H9 (cell line): ENCODE measurements around the gene TECPR2. TPM values are rescaled to one million over a fixed set of nuclear protein-coding genes. Genes with fewer than 3 reads are reported as not detected.

Experiments
- DNase-seq: peaks from one replicate; pipeline ENCODE4 v3.0.0-alpha.2; 2017
- H2AFZ ChIP-seq: one replicate; pipeline ENCODE4 v1.6.1; 2013; ENCODE audit warnings: mild to moderate bottlenecking, low read length, control low read depth, moderate library complexity
- H2AK5ac ChIP-seq: 2 replicates; pipeline ENCODE4 v1.6.1; 2013; ENCODE audit warnings: low read length, control low read depth, mixed read lengths; ENCODE audit not compliant: insufficient read length
- H2BK120ac ChIP-seq: one replicate; pipeline ENCODE4 v1.6.1; 2013; ENCODE audit warnings: low read depth, mild to moderate bottlenecking, low read length, control low read depth, inconsistent platforms; ENCODE audit not compliant: poor library complexity, severe bottlenecking
- H2BK12ac ChIP-seq: 2 replicates; pipeline ENCODE4 v1.6.1; 2013; ENCODE audit warnings: low read length, control low read depth, mixed read lengths, low read depth; ENCODE audit not compliant: insufficient read length
- H2BK15ac ChIP-seq: 2 replicates; pipeline ENCODE4 v1.6.1; 2013; ENCODE audit warnings: low read depth, low read length, control low read depth
- H2BK20ac ChIP-seq: one replicate; pipeline ENCODE4 v1.6.1; 2013; ENCODE audit warnings: low read depth, mild to moderate bottlenecking, low read length, control low read depth, inconsistent platforms; ENCODE audit not compliant: poor library complexity, severe bottlenecking
- H2BK5ac ChIP-seq: 2 replicates; pipeline ENCODE4 v1.6.1; 2013; ENCODE audit warnings: low read length, control low read depth, mixed read lengths; ENCODE audit not compliant: insufficient read length
- H3K14ac ChIP-seq: 2 replicates; pipeline ENCODE4 v1.6.1; 2013; ENCODE audit warnings: low read length, control low read depth; ENCODE audit not compliant: insufficient read depth
- H3K18ac ChIP-seq: 2 replicates; pipeline ENCODE4 v1.6.1; 2013; ENCODE audit warnings: low read depth, mild to moderate bottlenecking, mixed read lengths, low read length, control low read depth; ENCODE audit not compliant: insufficient read length
- H3K23ac ChIP-seq: 2 replicates; pipeline ENCODE4 v1.6.1; 2013; ENCODE audit warnings: low read length, control low read depth, mixed read lengths, low read depth; ENCODE audit not compliant: insufficient read length
- H3K23me2 ChIP-seq: 2 replicates; pipeline ENCODE4 v1.6.1; 2013; ENCODE audit warnings: low read depth, mild to moderate bottlenecking, mixed read lengths, low read length, control low read depth; ENCODE audit not compliant: insufficient read length, poor library complexity, severe bottlenecking
- H3K27ac ChIP-seq: 2 replicates; pipeline ENCODE4 v1.5.1; 2013; ENCODE audit warnings: low read length, control low read depth, mixed read lengths, low read depth; ENCODE audit not compliant: insufficient read length
- H3K27me3 ChIP-seq: 2 replicates; pipeline ENCODE4 v1.6.1; 2013; ENCODE audit warnings: low read length, control low read depth, inconsistent platforms; ENCODE audit not compliant: insufficient read depth
- H3K4ac ChIP-seq: 2 replicates; pipeline ENCODE4 v1.6.1; 2013; ENCODE audit warnings: low read depth, mild to moderate bottlenecking, control low read depth, inconsistent platforms, low read length, moderate library complexity
- H3K4me1 ChIP-seq: 2 replicates; pipeline ENCODE4 v1.6.1; 2013; ENCODE audit warnings: low read length, control low read depth, inconsistent platforms; ENCODE audit not compliant: insufficient read depth
- H3K4me2 ChIP-seq: 2 replicates; pipeline ENCODE4 v1.6.1; 2013; ENCODE audit warnings: low read length, control low read depth, mixed read lengths; ENCODE audit not compliant: insufficient read length, insufficient read depth
- H3K56ac ChIP-seq: 2 replicates; pipeline ENCODE4 v1.6.1; 2013; ENCODE audit warnings: low read depth, mild to moderate bottlenecking, mixed read lengths, low read length, control low read depth; ENCODE audit not compliant: insufficient read length
- H3K79me1 ChIP-seq: 2 replicates; pipeline ENCODE4 v1.6.1; 2013; ENCODE audit warnings: low read depth, mild to moderate bottlenecking, moderate library complexity, low read length, control low read depth, inconsistent platforms; ENCODE audit not compliant: insufficient read depth, poor library complexity, severe bottlenecking
- H3K79me2 ChIP-seq: 2 replicates; pipeline ENCODE4 v1.6.1; 2013; ENCODE audit warnings: low read length, control low read depth, inconsistent platforms; ENCODE audit not compliant: insufficient read depth
- H3K9ac ChIP-seq: 2 replicates; pipeline ENCODE4 v1.6.1; 2013; ENCODE audit warnings: low read length, control low read depth, mixed read lengths; ENCODE audit not compliant: insufficient read length; ENCODE audit errors: extremely low read depth
- H3K9me3 ChIP-seq: one replicate; pipeline ENCODE4 v1.6.1; 2013; ENCODE audit warnings: low read depth, low read length, inconsistent platforms; ENCODE audit not compliant: control insufficient read depth
- H3T11ph ChIP-seq: one replicate; pipeline ENCODE4 v1.6.1; 2013; ENCODE audit warnings: mild to moderate bottlenecking, low read length, control low read depth, inconsistent platforms
- H4K20me1 ChIP-seq: one replicate; pipeline ENCODE4 v1.6.1; 2013; ENCODE audit not compliant: control insufficient read depth, insufficient read length, insufficient read depth
- H4K5ac ChIP-seq: 2 replicates; pipeline ENCODE4 v1.6.1; 2013; ENCODE audit warnings: low read depth, mild to moderate bottlenecking, mixed read lengths, low read length, control low read depth; ENCODE audit not compliant: insufficient read length
- H4K8ac ChIP-seq: replicated peaks from 2 replicates; pipeline ENCODE4 v1.6.1; 2013; ENCODE audit warnings: low read length, control low read depth, mixed read lengths, low read depth; ENCODE audit not compliant: insufficient read length
- H4K91ac ChIP-seq: 2 replicates; pipeline ENCODE4 v1.6.1; 2013; ENCODE audit warnings: low read depth, mild to moderate bottlenecking, moderate library complexity, mixed read lengths, low read length, control low read depth; ENCODE audit not compliant: insufficient read length
- H3K27ac Mint-ChIP-seq, 3 experiments: 2 replicates in 2 of 3; 3 replicates in 1 of 3; pipeline ENCODE4 v1.8.0; 2020 to 2021; ENCODE audit warnings: mixed read lengths in 3 of 3, mild to moderate bottlenecking in 1 of 3, moderate library complexity in 1 of 3
- H3K27me3 Mint-ChIP-seq: 2 replicates; pipeline ENCODE4 v1.8.0; 2021; ENCODE audit warnings: low read depth, mild to moderate bottlenecking, moderate library complexity, mixed read lengths
- H3K36me3 Mint-ChIP-seq, 3 experiments: 2 replicates in 2 of 3; 3 replicates in 1 of 3; pipeline ENCODE4 v1.8.0; 2020 to 2021; ENCODE audit warnings: low read depth in 3 of 3, mixed read lengths in 3 of 3; ENCODE audit not compliant: insufficient read depth in 1 of 3
- H3K4me1 Mint-ChIP-seq, 2 experiments: 2 replicates each; pipeline ENCODE4 v1.8.0; 2020; ENCODE audit warnings: mixed read lengths in 2 of 2
- H3K4me3 Mint-ChIP-seq, 2 experiments: 2 replicates in 1 of 2; 3 replicates in 1 of 2; pipeline ENCODE4 v1.8.0; 2020 to 2021; ENCODE audit warnings: mild to moderate bottlenecking in 2 of 2, mixed read lengths in 2 of 2, moderate library complexity in 1 of 2
- H3K9me3 Mint-ChIP-seq, 2 experiments: 2 replicates in 1 of 2; 3 replicates in 1 of 2; pipeline ENCODE4 v1.8.0; 2020; ENCODE audit warnings: mild to moderate bottlenecking in 2 of 2, mixed read lengths in 2 of 2, moderate library complexity in 1 of 2
- CTCF ChIP-seq: fragments of 200-600 bp; sonication (generic); conservative IDR thresholded peaks from 3 replicates; pipeline ENCODE4 v1.8.0; 2021; ENCODE audit warnings: antibody characterized with exemption, mild to moderate bottlenecking
- WGBS: extraction: QIAGEN DNeasy Blood & Tissue Kit; methylation state at CpG from one replicate; pipeline ENCODE4 v1.1.7; 2013; ENCODE audit warnings: missing lambda C conversion rate, low lambda C conversion rate, mixed read lengths; ENCODE audit not compliant: insufficient read length; ENCODE audit errors: extremely low coverage; 5-methylcytosine and 5-hydroxymethylcytosine counted together
- total RNA-seq: library from RNA; stranded (reverse); gene quantifications from 2 replicates; pipeline ENCODE4 v1.2.1, GENCODE V29; 2021

The TECPR2 gene
- total RNA-seq, 1 experiment from 2014 or later, result 15.4 TPM

- no peak overlapping the region for H3K4me2 ChIP-seq
Measured at GRCh38 chr14:102481791-102482238, 119.1 kb downstream of the TECPR2 start.

More at GRCh38 chr14:102481791-102482238, 119.1 kb downstream of the TECPR2 start:
- H3K4me1 Mint-ChIP-seq, result peaks cover 1 to 2% of the 10 kb centered on the region in 2 experiments; a peak in 2 of 4 replicates
- Histone ChIP-seq H2BK20ac (no peak overlapping the region), H3K4me1 (no peaks in the 10 kb centered on the region), H2AK5ac (no peak overlapping the region), H2BK12ac (no peak overlapping the region), H2BK15ac (no peak overlapping the region), H4K5ac (no peak overlapping the region), H2BK120ac (no peak overlapping the region), H3K23ac (no peak overlapping the region), H4K91ac (no peak overlapping the region), H3K14ac (no peak overlapping the region), H3K27me3 (no peaks in the 10 kb centered on the region), H4K20me1 (no peaks in the 10 kb centered on the region), H2AFZ (no peak overlapping the region), H3K9ac (no peak overlapping the region), H3K79me1 (no peaks in the 10 kb centered on the region), H3K27ac (no peak overlapping the region), H3K79me2 (no peaks in the 10 kb centered on the region), H2BK5ac (no peak overlapping the region), H3K18ac (no peak overlapping the region), H3K4ac (no peak overlapping the region), H4K8ac (no peak overlapping the region), H3K9me3 (no peaks in the 10 kb centered on the region), H3K23me2 (no peaks in the 10 kb centered on the region), H3T11ph (no peak overlapping the region), H3K56ac (no peak overlapping the region)
- no peaks in the 10 kb centered on the region; a peak in 1 of 5 replicates for H3K9me3 Mint-ChIP-seq
- no peak for DNase-seq
- WGBS, result no CpG with 5 or more reads among the region's 8 CpGs
- H3K27me3 Mint-ChIP-seq, result no peaks in the 10 kb centered on the region
- H3K27ac Mint-ChIP-seq, result peak overlapping the region in 1 of 3 experiments; percentile 17; a peak in 1 of 7 replicates
- H3K4me3 Mint-ChIP-seq, result no peak overlapping the region
- no peak for TF ChIP-seq CTCF
- H3K36me3 Mint-ChIP-seq, result peaks cover 0 to 13% (median 4%) of the 10 kb centered on the region in 3 experiments; a peak in 4 of 7 replicates
